HG02642 (cell line): ENCODE data around the gene COL9A1.
A peak's percentile ranks its signal among the peaks of the same experiment; 100 is the strongest.
"Not testable (repeated sequence)": the region's sequence is repeated elsewhere in the genome, so short reads cannot be mapped to it uniquely, and the experiment has no call there.

Experiments used
- ATAC-seq: cut with Tn5 transposase; IDR thresholded peaks from one replicate; pipeline ENCODE4 v1.9.1; 2021; ENCODE audit warnings: mild to moderate bottlenecking; ENCODE audit not compliant: unreplicated experiment, poor library complexity

The COL9A1 gene

DNA sequence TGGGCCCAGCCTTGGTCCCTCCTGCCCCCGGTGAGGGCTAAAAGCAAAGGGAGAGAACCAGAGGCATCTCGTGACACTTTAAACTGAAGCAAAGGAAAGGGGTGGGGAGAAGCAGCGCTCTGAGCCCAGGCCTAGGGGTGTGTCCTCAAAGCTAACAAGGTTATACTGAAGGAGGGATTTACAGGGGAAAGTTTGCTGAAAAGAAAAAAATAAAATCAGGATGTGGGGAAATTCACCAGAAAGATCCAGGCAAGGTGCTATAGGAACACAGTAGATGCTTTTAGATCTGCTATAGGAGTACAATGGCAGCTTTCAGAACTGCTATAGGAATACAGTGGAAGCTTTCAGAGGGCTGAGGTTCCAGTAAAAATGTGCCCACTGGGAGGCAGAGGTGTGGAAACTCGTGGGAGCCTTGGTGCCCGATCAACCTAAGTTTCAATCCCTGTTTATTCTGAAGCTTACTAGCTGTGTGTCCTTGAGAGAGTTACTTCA is at the start of gene COL9A1:
TSS of gene COL9A1 (minus strand) at position 51 of the 492 bp plus-strand sequence. CDS start 160 bp downstream, outside the sequence.
- ATAC-seq = no peak

GRCh38 chr6:70351461-70351860 is 48.6 kb upstream of the COL9A1 start:
- no peak for ATAC-seq

DNA sequence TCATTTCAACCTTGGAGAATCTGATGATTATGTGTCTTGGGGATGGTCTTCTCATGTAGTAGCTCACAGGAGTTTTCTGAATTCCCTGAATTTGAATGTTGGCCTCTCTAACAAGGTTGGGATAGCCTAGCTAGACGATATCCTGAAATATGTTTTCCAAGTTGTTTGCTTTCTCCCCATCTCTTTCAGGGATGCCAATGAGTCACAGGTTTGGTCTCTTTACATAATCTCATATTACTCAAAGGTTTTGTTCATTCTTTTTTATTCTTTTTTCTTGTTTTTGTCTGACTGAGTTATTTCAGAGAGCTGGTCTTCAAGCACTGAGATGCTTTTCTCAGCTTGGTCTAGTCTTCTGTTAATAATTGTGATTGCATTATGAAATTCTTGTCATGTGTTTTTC is 42.7 kb upstream of the COL9A1 start:
- no peak for ATAC-seq

DNA sequence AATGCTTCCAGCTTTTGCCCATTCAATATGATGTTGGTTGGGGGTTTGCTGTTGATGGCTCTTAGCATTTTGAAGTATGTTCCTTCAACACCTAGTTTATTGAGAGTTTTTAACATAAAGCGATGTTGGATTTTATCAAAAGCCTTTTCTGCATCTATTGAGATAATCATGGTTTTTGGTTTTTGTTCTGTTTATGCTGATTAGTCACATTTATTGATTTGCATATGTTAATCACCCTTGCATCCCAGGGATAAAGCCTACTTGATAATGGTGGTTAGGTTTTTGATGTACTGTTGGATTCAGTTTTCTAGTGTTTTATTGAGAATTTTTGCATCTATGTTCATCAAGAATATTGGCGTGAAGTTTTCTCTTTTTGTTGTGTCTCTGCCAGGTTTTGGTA is 40.4 kb upstream of the COL9A1 start:
- no peak for ATAC-seq

DNA sequence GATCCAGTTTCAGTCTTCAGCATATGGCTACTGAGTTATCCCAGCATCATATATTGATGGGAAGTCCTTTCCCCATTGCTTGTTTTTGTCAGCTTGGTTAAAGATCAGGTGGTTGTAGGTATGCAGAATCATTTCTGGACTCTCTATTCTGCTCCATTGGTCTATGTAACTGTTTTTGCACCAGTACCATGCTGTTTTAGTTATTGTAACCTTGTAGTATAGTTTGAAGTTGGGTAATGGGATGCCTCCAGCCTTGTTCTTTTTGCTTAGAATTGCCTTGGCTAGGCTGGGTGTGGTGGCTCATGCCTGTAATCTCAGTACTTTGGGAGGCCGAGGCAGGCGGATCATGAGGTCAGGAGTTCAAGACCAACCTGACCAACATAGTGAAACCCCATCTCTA is 36.9 kb upstream of the COL9A1 start:
- ATAC-seq = not testable (repeated sequence)

DNA sequence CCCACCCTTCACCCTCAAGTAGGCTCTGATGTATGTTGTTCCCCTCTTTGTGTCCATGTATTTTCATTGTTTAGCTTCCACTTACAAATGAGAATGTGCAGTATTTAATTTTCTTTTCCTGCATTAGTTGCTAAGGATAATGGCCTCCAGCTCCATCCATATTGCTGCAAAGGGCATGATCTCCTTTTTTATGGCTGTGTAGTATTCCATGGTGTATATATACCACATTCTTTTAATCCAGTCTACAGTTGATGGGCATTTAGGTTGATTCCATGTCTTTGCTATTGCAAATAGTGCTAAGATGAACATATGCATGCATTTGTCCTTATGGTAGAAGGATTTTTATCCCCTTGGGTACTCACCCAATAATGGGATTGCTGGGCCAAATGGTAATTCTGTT is 35.9 kb upstream of the COL9A1 start:
- ATAC-seq = no peak

GRCh38 chr6:70337743-70338105 is 34.8 kb upstream of the COL9A1 start:
- no peak for ATAC-seq

- ATAC-seq = no peak
These were observed 34.3 kb upstream of the COL9A1 start for GRCh38 chr6:70336996-70337742.

DNA sequence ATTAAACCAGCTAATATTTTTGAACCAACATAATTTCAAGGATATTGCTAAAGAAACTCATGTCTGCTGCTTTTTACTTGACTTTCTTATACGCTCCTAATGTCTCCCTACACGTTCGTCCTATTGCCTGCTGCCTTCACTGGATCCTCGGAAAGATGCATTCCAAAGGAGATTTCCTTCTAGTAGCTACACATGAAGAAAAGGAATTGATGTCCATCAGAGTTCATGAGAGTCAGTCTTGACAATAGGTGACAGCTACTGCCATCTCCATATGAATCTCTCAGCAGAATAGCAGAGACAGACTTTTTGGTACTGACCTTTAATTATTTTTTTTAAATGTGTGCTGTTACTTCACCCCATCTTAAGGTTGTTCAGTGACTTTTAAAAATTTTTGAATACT is 24.2 kb upstream of the COL9A1 start:
- no peak for ATAC-seq

- no peak for ATAC-seq
These were observed 22.1 kb upstream of the COL9A1 start for GRCh38 chr6:70325009-70325408.

DNA sequence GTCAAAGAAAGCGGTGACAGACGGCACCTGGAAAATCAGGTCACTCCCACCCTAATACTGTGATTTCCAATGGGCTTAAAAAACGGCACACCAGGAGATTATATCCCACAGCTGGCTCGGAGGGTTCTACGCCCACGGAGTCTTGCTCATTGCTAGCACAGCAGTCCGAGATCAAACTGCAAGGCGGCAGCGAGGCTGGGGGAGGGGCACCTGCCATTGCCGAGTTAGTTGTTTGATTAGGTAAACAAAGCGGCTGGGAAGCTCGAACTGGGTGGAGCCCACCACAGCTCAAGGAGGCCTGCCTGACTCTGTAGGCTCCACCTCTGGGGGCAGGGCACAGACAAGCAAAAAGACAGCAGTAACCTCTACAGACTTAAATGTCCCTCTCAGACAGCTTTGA is 14.9 kb upstream of the COL9A1 start:
- not testable (repeated sequence) for ATAC-seq

GRCh38 chr6:70315079-70315751 is 12.3 kb upstream of the COL9A1 start:
- peak; percentile 66 for ATAC-seq

GRCh38 chr6:70314296-70314695 is 11.4 kb upstream of the COL9A1 start:
- no peak for ATAC-seq

DNA sequence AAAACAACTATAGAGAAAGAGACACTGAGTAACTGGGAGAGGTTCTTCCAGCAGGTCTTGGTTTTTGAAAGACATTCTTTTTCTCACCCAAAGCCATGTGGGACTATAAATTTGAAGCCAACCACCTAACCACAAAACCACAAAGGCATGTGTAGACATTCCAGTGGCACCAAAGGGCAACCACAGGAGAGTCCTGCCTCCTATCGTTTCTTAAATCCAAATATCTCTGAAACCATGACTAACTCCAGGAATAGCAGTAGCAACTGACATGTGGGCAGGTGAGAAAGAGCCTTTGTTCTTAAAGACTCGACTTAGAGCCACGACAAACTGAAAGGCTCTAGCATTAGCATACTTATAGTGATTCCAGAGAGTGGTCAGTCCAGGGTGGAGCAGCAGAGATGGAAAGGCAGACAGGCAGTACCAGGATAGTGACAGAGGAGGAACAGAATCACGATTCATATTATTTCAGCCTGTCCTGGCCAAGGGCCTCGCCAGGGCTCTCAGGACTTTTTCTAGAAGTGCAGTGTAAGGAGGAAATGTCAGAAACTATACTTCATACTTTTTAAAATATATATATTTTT is 9.4 kb upstream of the COL9A1 start:
- ATAC-seq = no peak

DNA sequence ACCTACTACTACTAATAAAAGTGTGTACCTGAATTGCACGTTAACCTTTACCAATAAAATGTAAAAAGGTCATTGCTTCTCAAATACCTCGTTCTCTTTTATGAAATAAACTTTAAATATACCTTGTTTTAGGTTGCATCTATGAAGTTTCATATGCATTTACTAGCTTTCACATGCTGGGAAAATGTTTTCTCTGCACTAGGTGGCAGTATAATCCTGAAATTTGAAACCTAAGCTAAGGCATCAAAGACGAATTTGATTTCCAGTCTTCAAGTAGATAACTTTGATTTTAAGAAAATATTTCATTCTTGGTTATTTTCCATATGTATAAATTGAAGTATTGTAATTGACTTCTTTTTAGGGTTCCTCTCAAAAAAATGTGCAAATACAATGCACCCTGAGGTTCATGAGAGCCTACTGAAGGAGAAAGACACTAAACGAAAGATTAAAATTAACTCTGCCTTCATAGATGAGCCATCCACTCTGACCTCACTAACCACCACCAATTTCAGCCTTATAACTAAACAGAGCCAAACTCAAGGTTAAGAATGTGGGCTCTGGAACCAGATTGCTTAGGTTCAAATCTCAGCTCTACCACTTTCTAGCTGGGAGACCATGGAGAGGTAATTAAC is 7.3 kb upstream of the COL9A1 start:
- no peak for ATAC-seq

DNA sequence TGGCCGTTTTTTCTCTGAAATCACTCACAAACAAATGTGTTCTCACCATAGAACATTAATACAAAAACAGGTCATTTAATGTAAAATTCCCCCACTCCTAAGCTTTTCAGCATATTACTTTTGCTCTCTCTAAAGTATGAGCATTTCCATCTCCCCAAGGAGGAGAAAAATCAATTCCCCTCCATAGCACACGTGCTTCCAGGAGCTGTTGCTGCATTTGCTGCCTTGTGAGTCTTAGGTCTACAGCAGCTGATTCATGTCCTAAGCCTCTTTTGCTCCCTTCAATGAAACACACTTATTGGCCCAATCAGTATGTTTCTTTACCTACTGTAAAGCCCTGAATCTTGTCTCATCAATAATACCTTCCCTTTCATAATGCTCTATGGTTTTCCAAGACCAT is 6.4 kb upstream of the COL9A1 start:
- no peak for ATAC-seq

- ATAC-seq = not testable (repeated sequence)
These were observed 5.3 kb upstream of the COL9A1 start for GRCh38 chr6:70308142-70308541.

GRCh38 chr6:70307008-70307407 is 4.1 kb upstream of the COL9A1 start:
- no peak for ATAC-seq

DNA sequence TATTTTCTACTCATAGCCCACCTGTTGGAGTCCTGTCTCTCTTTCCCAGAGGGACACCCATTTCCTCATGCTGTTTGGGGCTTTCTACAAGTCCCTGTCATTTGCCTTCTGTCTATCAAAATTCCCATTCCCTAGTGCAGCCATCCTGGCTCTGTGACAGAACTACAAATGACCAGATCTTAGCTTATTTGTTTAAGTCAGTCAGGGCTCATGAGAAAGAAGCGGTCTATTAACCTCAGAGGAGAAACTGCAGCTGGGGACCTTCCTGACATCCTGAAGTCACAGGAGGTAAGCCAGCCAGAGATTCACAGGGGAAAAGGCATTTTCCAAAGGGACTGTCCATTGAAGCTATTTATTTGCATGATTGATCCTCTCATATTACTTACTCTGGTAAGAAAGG is 1.7 kb upstream of the COL9A1 start:
- no peak for ATAC-seq

DNA sequence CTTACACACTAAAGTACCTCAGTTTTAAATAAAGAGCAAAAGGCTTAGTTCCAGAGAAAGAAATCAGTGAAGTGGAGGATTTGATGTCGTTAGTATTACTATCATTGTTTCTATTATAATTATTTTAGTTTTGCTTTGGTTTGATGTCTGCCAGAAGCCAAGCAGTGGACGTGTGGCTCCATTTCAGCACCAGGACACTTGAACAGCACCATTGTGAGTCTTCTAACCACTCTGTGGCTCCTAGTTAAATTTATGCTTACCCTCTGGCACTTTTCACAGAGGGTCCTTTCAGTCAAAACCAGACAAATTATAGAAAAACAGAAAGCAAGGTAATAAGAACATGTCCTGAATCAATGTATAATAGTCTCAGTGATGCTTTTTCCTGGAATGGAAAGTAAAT is 3.4 kb downstream of the COL9A1 start:
- ATAC-seq = no peak

GRCh38 chr6:70298068-70298467 is 4.8 kb downstream of the COL9A1 start:
- ATAC-seq = no peak
